ENCODE results near the gene PARK7.

Gene PARK7

DNA sequence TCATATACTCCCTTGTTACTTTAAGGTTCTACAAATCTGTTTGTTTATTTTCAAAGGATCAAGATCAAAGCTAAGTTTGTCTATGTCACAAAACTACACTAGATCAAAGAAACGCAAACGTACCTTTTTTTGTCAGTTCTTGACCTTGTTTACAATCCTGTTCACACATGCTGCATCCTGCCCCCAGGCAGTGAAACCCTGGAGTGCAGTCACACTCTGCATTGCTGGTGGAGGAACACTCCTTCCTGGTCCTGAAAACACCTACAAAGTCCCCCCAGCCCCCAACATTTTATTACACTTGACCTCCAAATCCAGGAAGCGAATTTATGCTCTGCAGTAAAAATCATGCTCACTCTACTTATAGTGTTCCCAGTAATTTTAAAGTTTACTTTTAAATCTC, 23.4 kb upstream of the PARK7 start:
- WGBS, 2 donors (ENCODE audit: extremely low coverage in 2 of 2, insufficient read length in 2 of 2, insufficient replicate concordance in 1 of 2), result no CpG with 5 or more reads among the region's 3 CpGs
- Histone ChIP-seq H3K14ac (ENCODE audit: low read length) (no peak overlapping the region), H4K91ac (ENCODE audit: low read depth, low read length, poor library complexity) (no peak overlapping the region), H3K9ac (ENCODE audit: low read depth, low read length, poor library complexity) (no peak overlapping the region), H4K8ac (ENCODE audit: low read depth, low read length) (no peak overlapping the region), H3K4ac (ENCODE audit: low read length) (no peak overlapping the region), H2AK5ac (ENCODE audit: low read depth, low read length) (no peak overlapping the region), H3K23ac (ENCODE audit: low read depth, low read length, poor library complexity) (no peak overlapping the region), H3K27ac (replicated peaks; ENCODE audit: low read length) (no peak overlapping the region), H3K4me3 (ENCODE audit: low read length in 2 of 2) (no peak overlapping the region), H2BK12ac (ENCODE audit: low read length) (no peak overlapping the region), H3K18ac (ENCODE audit: low read length) (no peak overlapping the region), H3K9me3 (replicated peaks in 1 of 2; ENCODE audit: control insufficient read depth in 2 of 2, insufficient read depth in 1 of 2, low read depth in 1 of 2, low read length in 2 of 2) (no peaks in the 10 kb centered on the region), H2BK5ac (ENCODE audit: low read length) (no peak overlapping the region), H3K4me1 (ENCODE audit: control insufficient read depth in 2 of 2, insufficient read depth in 1 of 2, low read depth in 1 of 2, low read length in 2 of 2) (peaks cover 0 to 1% of the 10 kb centered on the region in 2 donors), H3K36me3 (replicated peaks in 1 of 2; ENCODE audit: control insufficient read depth in 2 of 2, insufficient read depth in 2 of 2, low read length in 2 of 2) (no peaks in the 10 kb centered on the region), H3K79me1 (ENCODE audit: low read depth, low read length) (no peaks in the 10 kb centered on the region), H2AFZ (ENCODE audit: low read length) (no peak overlapping the region), H2BK15ac (ENCODE audit: low read length) (no peak overlapping the region), H2BK120ac (ENCODE audit: low read depth, low read length) (no peak overlapping the region), H3K27me3 (ENCODE audit: control insufficient read depth in 3 of 3, insufficient read depth in 3 of 3, low read depth in 1 of 3, low read length in 3 of 3) (peaks cover 2 to 47% (median 23%) of the 10 kb centered on the region in 3 experiments), H3K4me2 (ENCODE audit: insufficient read depth, low read length, poor library complexity, severe bottlenecking) (no peak overlapping the region)
- no peak for DNase-seq (ENCODE audit: low spot score)

DNA sequence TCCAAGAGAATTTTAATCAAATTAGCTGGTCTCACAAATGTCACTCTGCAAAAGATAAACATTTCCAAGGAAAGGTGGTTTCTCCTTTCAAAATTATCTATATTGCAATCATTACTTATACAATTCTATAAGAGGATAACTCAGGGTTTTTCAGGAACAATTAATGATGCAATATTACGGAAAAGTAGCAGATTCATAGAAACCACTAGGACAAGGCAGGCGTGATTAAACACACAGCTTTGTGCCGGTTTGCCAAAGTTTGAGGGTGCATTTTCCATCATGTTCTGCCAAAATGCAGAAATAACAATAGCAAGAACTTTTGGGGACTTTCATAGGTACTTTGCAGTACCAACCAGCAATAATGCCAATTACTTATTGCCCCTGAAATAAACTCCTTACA, 21.5 kb upstream of the PARK7 start:
- no peak overlapping the region for H3K4me2 ChIP-seq (ENCODE audit: insufficient read depth, low read length, poor library complexity, severe bottlenecking)
- H3K4me1 ChIP-seq (ENCODE audit: control insufficient read depth in 2 of 2, insufficient read depth in 1 of 2, low read depth in 1 of 2, low read length in 2 of 2), result peaks cover 0 to 1% of the 10 kb centered on the region in 2 donors
- no peak overlapping the region for H3K18ac ChIP-seq (ENCODE audit: low read length)
- no peak overlapping the region for H4K91ac ChIP-seq (ENCODE audit: low read depth, low read length, poor library complexity)
- H2AK5ac ChIP-seq (ENCODE audit: low read depth, low read length), result no peak overlapping the region
- no peak overlapping the region for H4K8ac ChIP-seq (ENCODE audit: low read depth, low read length)
- no CpG with 5 or more reads among the region's 3 CpGs for WGBS, 2 donors (ENCODE audit: extremely low coverage in 2 of 2, insufficient read length in 2 of 2, insufficient replicate concordance in 1 of 2)
- H3K27me3 ChIP-seq (ENCODE audit: control insufficient read depth in 3 of 3, insufficient read depth in 3 of 3, low read depth in 1 of 3, low read length in 3 of 3), result peaks cover 2 to 59% (median 29%) of the 10 kb centered on the region in 3 experiments
- no peak overlapping the region for H3K9ac ChIP-seq (ENCODE audit: low read depth, low read length, poor library complexity)
- H2BK15ac ChIP-seq (ENCODE audit: low read length), result no peak overlapping the region
- no peak overlapping the region for H2BK12ac ChIP-seq (ENCODE audit: low read length)
- H3K27ac ChIP-seq (replicated peaks; ENCODE audit: low read length), result no peak overlapping the region
- H3K23ac ChIP-seq (ENCODE audit: low read depth, low read length, poor library complexity), result no peak overlapping the region
- no peak overlapping the region for H3K4ac ChIP-seq (ENCODE audit: low read length)
- no peaks in the 10 kb centered on the region for H3K9me3 ChIP-seq (replicated peaks in 1 of 2; ENCODE audit: control insufficient read depth in 2 of 2, insufficient read depth in 1 of 2, low read depth in 1 of 2, low read length in 2 of 2)
- H2AFZ ChIP-seq (ENCODE audit: low read length), result no peak overlapping the region
- H3K14ac ChIP-seq (ENCODE audit: low read length), result no peak overlapping the region
- H3K36me3 ChIP-seq (replicated peaks in 1 of 2; ENCODE audit: control insufficient read depth in 2 of 2, insufficient read depth in 2 of 2, low read length in 2 of 2), result no peaks in the 10 kb centered on the region
- H2BK120ac ChIP-seq (ENCODE audit: low read depth, low read length), result no peak overlapping the region
- DNase-seq (ENCODE audit: low spot score), result no peak
- no peak overlapping the region for H2BK5ac ChIP-seq (ENCODE audit: low read length)
- no peak overlapping the region for H3K4me3 ChIP-seq (ENCODE audit: low read length in 2 of 2)
- H3K79me1 ChIP-seq (ENCODE audit: low read depth, low read length), result no peaks in the 10 kb centered on the region

DNA sequence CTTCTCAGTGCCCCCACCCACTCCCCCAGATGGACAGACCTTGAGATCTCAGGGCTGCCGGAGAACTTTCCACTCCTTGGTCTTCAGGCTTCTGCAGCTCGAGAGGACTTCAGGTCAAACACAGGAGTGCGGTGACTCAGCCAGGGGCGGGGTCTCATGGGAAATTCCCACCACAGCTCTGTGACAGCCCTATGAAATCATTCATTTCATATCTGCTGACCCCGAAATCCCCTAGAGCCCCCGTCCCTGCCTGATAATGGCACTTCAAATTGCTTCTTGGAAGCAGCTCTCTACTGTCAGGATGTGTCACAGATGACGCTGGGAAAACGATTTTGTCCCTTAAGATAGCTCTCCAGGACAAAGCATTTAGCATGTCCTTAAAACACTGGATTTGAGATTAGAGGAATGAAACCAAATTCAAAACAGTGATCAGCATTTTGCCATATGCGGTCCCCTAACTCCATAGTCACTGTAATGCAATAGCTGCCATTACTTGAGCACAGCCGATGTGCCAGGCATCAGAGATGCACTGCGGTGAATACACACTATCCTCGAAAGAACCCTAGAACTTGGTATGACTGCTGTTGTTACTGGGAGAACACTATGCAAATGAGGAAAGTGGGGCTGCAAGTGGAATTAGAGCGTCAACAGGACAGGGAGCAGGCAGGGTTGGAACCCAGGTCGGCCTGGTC, 20.6 kb upstream of the PARK7 start, which contains the start of gene TNFRSF9:
Gene TNFRSF9 (minus strand): TSS at position 95 of the 692 bp plus-strand sequence. CDS start 845 bp downstream, outside the sequence.
- Histone ChIP-seq H3K18ac (ENCODE audit: low read length) (no peak within 1 kb of the TSS), H3K9ac (ENCODE audit: low read depth, low read length, poor library complexity) (no peak within 1 kb of the TSS), H2BK15ac (ENCODE audit: low read length) (no peak within 1 kb of the TSS), H2AFZ (ENCODE audit: low read length) (no peak within 1 kb of the TSS), H3K4me3 (ENCODE audit: low read length in 2 of 2) (no peak within 1 kb of the TSS), H3K79me1 (ENCODE audit: low read depth, low read length) (no peaks in the 10 kb centered on the region), H3K4ac (ENCODE audit: low read length) (no peak within 1 kb of the TSS), H3K27ac (replicated peaks; ENCODE audit: low read length) (no peak within 1 kb of the TSS), H3K4me2 (ENCODE audit: insufficient read depth, low read length, poor library complexity, severe bottlenecking) (no peak within 1 kb of the TSS), H2BK12ac (ENCODE audit: low read length) (no peak within 1 kb of the TSS), H3K14ac (ENCODE audit: low read length) (no peak within 1 kb of the TSS), H4K91ac (ENCODE audit: low read depth, low read length, poor library complexity) (no peak within 1 kb of the TSS), H3K36me3 (replicated peaks in 1 of 2; ENCODE audit: control insufficient read depth in 2 of 2, insufficient read depth in 2 of 2, low read length in 2 of 2) (no peaks in the 10 kb centered on the region), H2BK5ac (ENCODE audit: low read length) (no peak within 1 kb of the TSS), H2BK120ac (ENCODE audit: low read depth, low read length) (no peak within 1 kb of the TSS), H3K27me3 (ENCODE audit: control insufficient read depth in 3 of 3, insufficient read depth in 3 of 3, low read depth in 1 of 3, low read length in 3 of 3) (peaks cover 2 to 63% (median 27%) of the 10 kb centered on the region in 3 experiments), H3K23ac (ENCODE audit: low read depth, low read length, poor library complexity) (peak within 1 kb of the TSS; percentile 70), H2AK5ac (ENCODE audit: low read depth, low read length) (no peak within 1 kb of the TSS), H4K8ac (ENCODE audit: low read depth, low read length) (no peak within 1 kb of the TSS), H3K9me3 (replicated peaks in 1 of 2; ENCODE audit: control insufficient read depth in 2 of 2, insufficient read depth in 1 of 2, low read depth in 1 of 2, low read length in 2 of 2) (no peaks in the 10 kb centered on the region), H3K4me1 (ENCODE audit: control insufficient read depth in 2 of 2, insufficient read depth in 1 of 2, low read depth in 1 of 2, low read length in 2 of 2) (peaks cover 0 to 1% of the 10 kb centered on the region in 2 donors)
- no CpG with 5 or more reads among the region's 14 CpGs for WGBS, 2 donors (ENCODE audit: extremely low coverage in 2 of 2, insufficient read length in 2 of 2, insufficient replicate concordance in 1 of 2)
- no peak for DNase-seq (ENCODE audit: low spot score)

DNA sequence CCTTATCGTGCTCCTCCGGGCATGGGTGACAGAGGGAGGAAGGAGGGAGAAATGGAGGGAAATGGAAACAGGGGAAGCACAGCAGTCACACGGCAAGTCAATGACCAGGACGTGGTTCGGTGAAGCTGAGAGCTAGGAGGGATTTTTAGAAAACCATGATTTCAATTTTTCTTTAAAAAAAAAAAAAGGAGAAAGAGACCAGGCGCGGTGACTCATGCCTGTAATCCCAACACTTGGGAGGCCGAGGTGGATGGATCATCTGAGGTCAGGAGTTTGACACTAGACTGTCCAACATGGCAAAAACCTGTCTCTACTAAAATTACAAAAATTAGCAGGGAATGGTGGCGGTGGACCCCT, 20.1 kb upstream of the PARK7 start:
- Histone ChIP-seq H4K8ac (ENCODE audit: low read depth, low read length) (no peak overlapping the region), H3K36me3 (replicated peaks in 1 of 2; ENCODE audit: control insufficient read depth in 2 of 2, insufficient read depth in 2 of 2, low read length in 2 of 2) (no peaks in the 10 kb centered on the region), H2BK15ac (ENCODE audit: low read length) (no peak overlapping the region), H2AFZ (ENCODE audit: low read length) (no peak overlapping the region), H3K27ac (replicated peaks; ENCODE audit: low read length) (no peak overlapping the region), H4K91ac (ENCODE audit: low read depth, low read length, poor library complexity) (no peak overlapping the region), H3K4me3 (ENCODE audit: low read length in 2 of 2) (no peak overlapping the region), H3K9ac (ENCODE audit: low read depth, low read length, poor library complexity) (no peak overlapping the region), H2BK5ac (ENCODE audit: low read length) (no peak overlapping the region), H3K9me3 (replicated peaks in 1 of 2; ENCODE audit: control insufficient read depth in 2 of 2, insufficient read depth in 1 of 2, low read depth in 1 of 2, low read length in 2 of 2) (no peaks in the 10 kb centered on the region), H2AK5ac (ENCODE audit: low read depth, low read length) (no peak overlapping the region), H3K79me1 (ENCODE audit: low read depth, low read length) (no peaks in the 10 kb centered on the region), H3K4ac (ENCODE audit: low read length) (no peak overlapping the region), H3K27me3 (ENCODE audit: control insufficient read depth in 3 of 3, insufficient read depth in 3 of 3, low read depth in 1 of 3, low read length in 3 of 3) (peaks cover 2 to 63% (median 27%) of the 10 kb centered on the region in 3 experiments), H3K4me1 (ENCODE audit: control insufficient read depth in 2 of 2, insufficient read depth in 1 of 2, low read depth in 1 of 2, low read length in 2 of 2) (peaks cover 0 to 1% of the 10 kb centered on the region in 2 donors), H3K14ac (ENCODE audit: low read length) (no peak overlapping the region), H2BK12ac (ENCODE audit: low read length) (no peak overlapping the region), H3K4me2 (ENCODE audit: insufficient read depth, low read length, poor library complexity, severe bottlenecking) (no peak overlapping the region), H2BK120ac (ENCODE audit: low read depth, low read length) (no peak overlapping the region), H3K23ac (ENCODE audit: low read depth, low read length, poor library complexity) (peak overlapping the region; percentile 70), H3K18ac (ENCODE audit: low read length) (no peak overlapping the region)
- no peak for DNase-seq (ENCODE audit: low spot score)
- WGBS, 2 donors (ENCODE audit: extremely low coverage in 2 of 2, insufficient read length in 2 of 2, insufficient replicate concordance in 1 of 2), result no CpG with 5 or more reads among the region's 9 CpGs
